ENCODE measurements around the gene C2CD4A. TPM values are rescaled to one million over a fixed set of nuclear protein-coding genes. Genes with fewer than 3 reads are reported as not detected.
A peak's percentile ranks its signal among the peaks of the same experiment; 100 is the strongest.

C2CD4A gene
- total and polyA plus RNA-seq, 9 of the 15 experiments (the other 6 are each of a cell fraction or from before 2014, with no cell fraction given): not detected

- TF ChIP-seq DLX4 (CRISPR knock-in tag; IDR thresholded peaks at IDR 0.05) (no peak), MCM3 (IDR thresholded peaks at IDR 0.05) (no peak), KLF1 (tag; IDR thresholded peaks at IDR 0.05) (no peak), MIER1 (IDR thresholded peaks at IDR 0.05; ENCODE audit: low read depth) (no peak), GATAD2B (IDR thresholded peaks at IDR 0.05; ENCODE audit: borderline replicate concordance) (peak; percentile 75; the same call in 1 of the 2 replicates), NELFE (IDR thresholded peaks at IDR 0.05; ENCODE audit: insufficient read depth, insufficient read length) (no peak), ZBTB8A (IDR thresholded peaks at IDR 0.05; ENCODE audit: partially characterized antibody) (no peak), NFE2L1 (tag; IDR thresholded peaks at IDR 0.05; ENCODE audit: borderline replicate concordance, low read depth) (no peak), CXXC5 (CRISPR knock-in tag; IDR thresholded peaks at IDR 0.05) (peak; percentile 92), CGGBP1 (CRISPR knock-in tag; IDR thresholded peaks at IDR 0.05) (no peak), BACH1 (tag; IDR thresholded peaks at IDR 0.05) (no peak), ZNF212 (CRISPR knock-in tag; IDR thresholded peaks at IDR 0.05) (no peak), ATF2 (CRISPR knock-in tag; IDR thresholded peaks at IDR 0.05) (no peak), YBX1 (IDR thresholded peaks at IDR 0.05) (no peak), SMARCB1 (IDR thresholded peaks at IDR 0.05; ENCODE audit: insufficient read length, low read depth) (no peak), MCM2 (IDR thresholded peaks at IDR 0.05; ENCODE audit: low read depth) (no peak), TEAD1 (CRISPR knock-in tag; IDR thresholded peaks at IDR 0.05) (0 out of 4 replicates have a peak, but pooled peaks of 1 of the 2 experiments have one; percentile 12), ZNF277 (CRISPR knock-in tag; IDR thresholded peaks at IDR 0.05; ENCODE audit: borderline replicate concordance) (no peak), RBM34 (IDR thresholded peaks at IDR 0.05; ENCODE audit: borderline replicate concordance, insufficient read depth, low read length) (no peak), FOXA3 (CRISPR knock-in tag; conservative IDR thresholded peaks at IDR 0.05 in 1 of 2, IDR thresholded peaks at IDR 0.05 in 1 of 2) (no peak), SNAPC5 (CRISPR knock-in tag; IDR thresholded peaks at IDR 0.05) (no peak), HNRNPL (IDR thresholded peaks at IDR 0.05; ENCODE audit: low read depth, low read length) (no peak), RBM25 (IDR thresholded peaks at IDR 0.05; ENCODE audit: low read depth, low read length, severe bottlenecking) (no peak), ELF1 (tag; IDR thresholded peaks at IDR 0.05) (0 out of 2 replicates have a peak, but pooled peaks have one; percentile 11), U2AF1 (optimal IDR thresholded peaks at IDR 0.05; ENCODE audit: low read depth, low read length) (no peak), ZNF165 (CRISPR knock-in tag; IDR thresholded peaks at IDR 0.05; ENCODE audit: borderline replicate concordance) (no peak)
Measured at GRCh38 chr15:62060113-62060895, 6.5 kb upstream of the C2CD4A start, which contains the start of gene VPS13C (continued).

Measured in K562 (cell line).